Measurements from ENCODE around the gene DHCR24.

DNA sequence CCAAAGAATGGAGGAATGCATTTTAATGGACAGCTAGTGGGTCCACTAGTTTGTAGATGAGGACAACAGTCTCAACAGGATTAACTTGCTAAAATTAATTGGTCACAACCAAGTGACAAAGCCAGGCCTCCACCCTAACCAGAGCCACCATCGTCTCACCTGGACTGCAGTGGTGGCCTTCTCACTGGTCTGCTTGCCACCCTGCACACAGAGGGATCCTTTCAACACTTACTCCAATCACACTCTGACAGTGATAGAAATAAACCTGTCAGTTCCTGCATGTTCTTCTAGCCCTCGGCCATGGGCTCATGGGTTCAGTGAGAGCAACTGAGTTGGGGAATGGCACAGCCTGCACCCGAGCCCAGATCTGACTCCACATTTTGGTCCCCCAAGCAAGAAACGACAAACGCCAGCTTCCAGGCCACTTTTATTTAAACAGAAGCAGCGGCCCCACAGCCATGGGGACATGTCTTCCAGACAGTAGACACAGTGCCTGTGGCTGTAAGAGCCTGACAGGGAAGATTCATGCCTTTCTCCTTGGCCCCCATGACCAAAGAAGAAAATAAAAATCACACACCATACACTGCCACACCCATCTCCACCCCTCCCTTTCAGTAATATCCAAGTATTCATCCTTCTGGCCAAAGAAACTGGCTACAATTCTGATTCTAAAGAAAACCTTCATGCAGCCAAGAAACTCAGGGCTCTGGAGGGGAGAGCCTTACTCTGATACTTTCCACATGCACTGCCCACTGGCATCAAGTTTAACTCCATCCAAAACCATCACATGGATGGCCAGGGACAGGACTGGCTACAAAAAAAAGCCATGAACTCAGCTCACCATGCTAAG, 37.6 kb downstream of the DHCR24 start:
- TF ChIP-seq EZH2 (IDR thresholded peaks at IDR 0.05; ENCODE audit: low read depth, unreplicated experiment) = no peak
- TF ChIP-seq, protein P1, sequence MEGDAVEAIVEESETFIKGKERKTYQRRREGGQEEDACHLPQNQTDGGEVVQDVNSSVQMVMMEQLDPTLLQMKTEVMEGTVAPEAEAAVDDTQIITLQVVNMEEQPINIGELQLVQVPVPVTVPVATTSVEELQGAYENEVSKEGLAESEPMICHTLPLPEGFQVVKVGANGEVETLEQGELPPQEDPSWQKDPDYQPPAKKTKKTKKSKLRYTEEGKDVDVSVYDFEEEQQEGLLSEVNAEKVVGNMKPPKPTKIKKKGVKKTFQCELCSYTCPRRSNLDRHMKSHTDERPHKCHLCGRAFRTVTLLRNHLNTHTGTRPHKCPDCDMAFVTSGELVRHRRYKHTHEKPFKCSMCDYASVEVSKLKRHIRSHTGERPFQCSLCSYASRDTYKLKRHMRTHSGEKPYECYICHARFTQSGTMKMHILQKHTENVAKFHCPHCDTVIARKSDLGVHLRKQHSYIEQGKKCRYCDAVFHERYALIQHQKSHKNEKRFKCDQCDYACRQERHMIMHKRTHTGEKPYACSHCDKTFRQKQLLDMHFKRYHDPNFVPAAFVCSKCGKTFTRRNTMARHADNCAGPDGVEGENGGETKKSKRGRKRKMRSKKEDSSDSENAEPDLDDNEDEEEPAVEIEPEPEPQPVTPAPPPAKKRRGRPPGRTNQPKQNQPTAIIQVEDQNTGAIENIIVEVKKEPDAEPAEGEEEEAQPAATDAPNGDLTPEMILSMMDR (conservative IDR thresholded peaks at IDR 0.05; ENCODE audit: low read depth in 2 of 2) = no peak
- TF ChIP-seq, protein P2, sequence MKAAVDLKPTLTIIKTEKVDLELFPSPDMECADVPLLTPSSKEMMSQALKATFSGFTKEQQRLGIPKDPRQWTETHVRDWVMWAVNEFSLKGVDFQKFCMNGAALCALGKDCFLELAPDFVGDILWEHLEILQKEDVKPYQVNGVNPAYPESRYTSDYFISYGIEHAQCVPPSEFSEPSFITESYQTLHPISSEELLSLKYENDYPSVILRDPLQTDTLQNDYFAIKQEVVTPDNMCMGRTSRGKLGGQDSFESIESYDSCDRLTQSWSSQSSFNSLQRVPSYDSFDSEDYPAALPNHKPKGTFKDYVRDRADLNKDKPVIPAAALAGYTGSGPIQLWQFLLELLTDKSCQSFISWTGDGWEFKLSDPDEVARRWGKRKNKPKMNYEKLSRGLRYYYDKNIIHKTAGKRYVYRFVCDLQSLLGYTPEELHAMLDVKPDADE (IDR thresholded peaks at IDR 0.05) = no peak
- TF ChIP-seq, protein P3, sequence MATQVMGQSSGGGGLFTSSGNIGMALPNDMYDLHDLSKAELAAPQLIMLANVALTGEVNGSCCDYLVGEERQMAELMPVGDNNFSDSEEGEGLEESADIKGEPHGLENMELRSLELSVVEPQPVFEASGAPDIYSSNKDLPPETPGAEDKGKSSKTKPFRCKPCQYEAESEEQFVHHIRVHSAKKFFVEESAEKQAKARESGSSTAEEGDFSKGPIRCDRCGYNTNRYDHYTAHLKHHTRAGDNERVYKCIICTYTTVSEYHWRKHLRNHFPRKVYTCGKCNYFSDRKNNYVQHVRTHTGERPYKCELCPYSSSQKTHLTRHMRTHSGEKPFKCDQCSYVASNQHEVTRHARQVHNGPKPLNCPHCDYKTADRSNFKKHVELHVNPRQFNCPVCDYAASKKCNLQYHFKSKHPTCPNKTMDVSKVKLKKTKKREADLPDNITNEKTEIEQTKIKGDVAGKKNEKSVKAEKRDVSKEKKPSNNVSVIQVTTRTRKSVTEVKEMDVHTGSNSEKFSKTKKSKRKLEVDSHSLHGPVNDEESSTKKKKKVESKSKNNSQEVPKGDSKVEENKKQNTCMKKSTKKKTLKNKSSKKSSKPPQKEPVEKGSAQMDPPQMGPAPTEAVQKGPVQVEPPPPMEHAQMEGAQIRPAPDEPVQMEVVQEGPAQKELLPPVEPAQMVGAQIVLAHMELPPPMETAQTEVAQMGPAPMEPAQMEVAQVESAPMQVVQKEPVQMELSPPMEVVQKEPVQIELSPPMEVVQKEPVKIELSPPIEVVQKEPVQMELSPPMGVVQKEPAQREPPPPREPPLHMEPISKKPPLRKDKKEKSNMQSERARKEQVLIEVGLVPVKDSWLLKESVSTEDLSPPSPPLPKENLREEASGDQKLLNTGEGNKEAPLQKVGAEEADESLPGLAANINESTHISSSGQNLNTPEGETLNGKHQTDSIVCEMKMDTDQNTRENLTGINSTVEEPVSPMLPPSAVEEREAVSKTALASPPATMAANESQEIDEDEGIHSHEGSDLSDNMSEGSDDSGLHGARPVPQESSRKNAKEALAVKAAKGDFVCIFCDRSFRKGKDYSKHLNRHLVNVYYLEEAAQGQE (IDR thresholded peaks at IDR 0.05; ENCODE audit: unreplicated experiment) = no peak
- no peak for TF ChIP-seq POLR2AphosphoS5 (IDR thresholded peaks at IDR 0.05; ENCODE audit: low read depth)
- no peak for TF ChIP-seq EZH2phosphoT487 (IDR thresholded peaks at IDR 0.05; ENCODE audit: unreplicated experiment)
- TF ChIP-seq ZNF331 (CRISPR knock-in tag; IDR thresholded peaks at IDR 0.05; ENCODE audit: low read depth) = no peak
- TF ChIP-seq CREB1 (CRISPR knock-in tag; IDR thresholded peaks at IDR 0.05; ENCODE audit: low read depth) = no peak
- TF ChIP-seq JUNB (IDR thresholded peaks at IDR 0.05; ENCODE audit: unreplicated experiment) = no peak
- TF ChIP-seq, protein P4, sequence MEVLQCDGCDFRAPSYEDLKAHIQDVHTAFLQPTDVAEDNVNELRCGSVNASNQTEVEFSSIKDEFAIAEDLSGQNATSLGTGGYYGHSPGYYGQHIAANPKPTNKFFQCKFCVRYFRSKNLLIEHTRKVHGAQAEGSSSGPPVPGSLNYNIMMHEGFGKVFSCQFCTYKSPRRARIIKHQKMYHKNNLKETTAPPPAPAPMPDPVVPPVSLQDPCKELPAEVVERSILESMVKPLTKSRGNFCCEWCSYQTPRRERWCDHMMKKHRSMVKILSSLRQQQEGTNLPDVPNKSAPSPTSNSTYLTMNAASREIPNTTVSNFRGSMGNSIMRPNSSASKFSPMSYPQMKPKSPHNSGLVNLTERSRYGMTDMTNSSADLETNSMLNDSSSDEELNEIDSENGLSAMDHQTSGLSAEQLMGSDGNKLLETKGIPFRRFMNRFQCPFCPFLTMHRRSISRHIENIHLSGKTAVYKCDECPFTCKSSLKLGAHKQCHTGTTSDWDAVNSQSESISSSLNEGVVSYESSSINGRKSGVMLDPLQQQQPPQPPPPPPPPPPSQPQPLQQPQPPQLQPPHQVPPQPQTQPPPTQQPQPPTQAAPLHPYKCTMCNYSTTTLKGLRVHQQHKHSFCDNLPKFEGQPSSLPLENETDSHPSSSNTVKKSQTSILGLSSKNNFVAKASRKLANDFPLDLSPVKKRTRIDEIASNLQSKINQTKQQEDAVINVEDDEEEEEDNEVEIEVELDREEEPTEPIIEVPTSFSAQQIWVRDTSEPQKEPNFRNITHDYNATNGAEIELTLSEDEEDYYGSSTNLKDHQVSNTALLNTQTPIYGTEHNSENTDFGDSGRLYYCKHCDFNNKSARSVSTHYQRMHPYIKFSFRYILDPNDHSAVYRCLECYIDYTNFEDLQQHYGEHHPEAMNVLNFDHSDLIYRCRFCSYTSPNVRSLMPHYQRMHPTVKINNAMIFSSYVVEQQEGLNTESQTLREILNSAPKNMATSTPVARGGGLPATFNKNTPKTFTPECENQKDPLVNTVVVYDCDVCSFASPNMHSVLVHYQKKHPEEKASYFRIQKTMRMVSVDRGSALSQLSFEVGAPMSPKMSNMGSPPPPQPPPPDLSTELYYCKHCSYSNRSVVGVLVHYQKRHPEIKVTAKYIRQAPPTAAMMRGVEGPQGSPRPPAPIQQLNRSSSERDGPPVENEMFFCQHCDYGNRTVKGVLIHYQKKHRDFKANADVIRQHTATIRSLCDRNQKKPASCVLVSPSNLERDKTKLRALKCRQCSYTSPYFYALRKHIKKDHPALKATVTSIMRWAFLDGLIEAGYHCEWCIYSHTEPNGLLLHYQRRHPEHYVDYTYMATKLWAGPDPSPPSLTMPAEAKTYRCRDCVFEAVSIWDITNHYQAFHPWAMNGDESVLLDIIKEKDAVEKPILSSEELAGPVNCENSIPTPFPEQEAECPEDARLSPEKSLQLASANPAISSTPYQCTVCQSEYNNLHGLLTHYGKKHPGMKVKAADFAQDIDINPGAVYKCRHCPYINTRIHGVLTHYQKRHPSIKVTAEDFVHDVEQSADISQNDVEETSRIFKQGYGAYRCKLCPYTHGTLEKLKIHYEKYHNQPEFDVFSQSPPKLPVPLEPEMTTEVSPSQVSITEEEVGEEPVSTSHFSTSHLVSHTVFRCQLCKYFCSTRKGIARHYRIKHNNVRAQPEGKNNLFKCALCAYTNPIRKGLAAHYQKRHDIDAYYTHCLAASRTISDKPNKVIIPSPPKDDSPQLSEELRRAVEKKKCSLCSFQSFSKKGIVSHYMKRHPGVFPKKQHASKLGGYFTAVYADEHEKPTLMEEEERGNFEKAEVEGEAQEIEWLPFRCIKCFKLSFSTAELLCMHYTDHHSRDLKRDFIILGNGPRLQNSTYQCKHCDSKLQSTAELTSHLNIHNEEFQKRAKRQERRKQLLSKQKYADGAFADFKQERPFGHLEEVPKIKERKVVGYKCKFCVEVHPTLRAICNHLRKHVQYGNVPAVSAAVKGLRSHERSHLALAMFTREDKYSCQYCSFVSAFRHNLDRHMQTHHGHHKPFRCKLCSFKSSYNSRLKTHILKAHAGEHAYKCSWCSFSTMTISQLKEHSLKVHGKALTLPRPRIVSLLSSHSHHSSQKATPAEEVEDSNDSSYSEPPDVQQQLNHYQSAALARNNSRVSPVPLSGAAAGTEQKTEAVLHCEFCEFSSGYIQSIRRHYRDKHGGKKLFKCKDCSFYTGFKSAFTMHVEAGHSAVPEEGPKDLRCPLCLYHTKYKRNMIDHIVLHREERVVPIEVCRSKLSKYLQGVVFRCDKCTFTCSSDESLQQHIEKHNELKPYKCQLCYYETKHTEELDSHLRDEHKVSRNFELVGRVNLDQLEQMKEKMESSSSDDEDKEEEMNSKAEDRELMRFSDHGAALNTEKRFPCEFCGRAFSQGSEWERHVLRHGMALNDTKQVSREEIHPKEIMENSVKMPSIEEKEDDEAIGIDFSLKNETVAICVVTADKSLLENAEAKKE (CRISPR knock-in tag; IDR thresholded peaks at IDR 0.05) = no peak
- TF ChIP-seq NANOG (IDR thresholded peaks at IDR 0.05; ENCODE audit: borderline replicate concordance) = no peak
- TF ChIP-seq ZNF114 (CRISPR knock-in tag; IDR thresholded peaks at IDR 0.05) = no peak
